Adipocyte (in vitro differentiated cells): Measurements from ENCODE around the gene SLC15A3.

ENCODE experiments used
- DNase-seq: peaks from one replicate; pipeline ENCODE4 v3.0.0-alpha.2; 2015; ENCODE audit warnings: low read depth
- H3K27me3 ChIP-seq: replicated peaks from 2 replicates; pipeline ENCODE4 v1.7.0; 2013; ENCODE audit warnings: mild to moderate bottlenecking, low read length, moderate library complexity; ENCODE audit not compliant: control insufficient read depth, insufficient read depth
- H3K36me3 ChIP-seq: 2 replicates; pipeline ENCODE4 v1.7.0; 2013; ENCODE audit warnings: low read length, mild to moderate bottlenecking, moderate library complexity; ENCODE audit not compliant: control insufficient read depth, insufficient read depth, severe bottlenecking
- H3K4me1 ChIP-seq: 2 replicates; pipeline ENCODE4 v1.7.0; 2013; ENCODE audit warnings: mild to moderate bottlenecking, low read length, moderate library complexity; ENCODE audit not compliant: control insufficient read depth, insufficient read depth
- H3K4me3 ChIP-seq: 2 replicates; pipeline ENCODE4 v1.7.0; 2013; ENCODE audit warnings: mild to moderate bottlenecking, low read length, moderate library complexity
- H3K9ac ChIP-seq: 2 replicates; pipeline ENCODE4 v1.7.0; 2013; ENCODE audit warnings: mild to moderate bottlenecking, low read length, moderate library complexity
- H3K9me3 ChIP-seq: 2 replicates; pipeline ENCODE4 v1.7.0; 2013; ENCODE audit warnings: mild to moderate bottlenecking, low read length, moderate library complexity; ENCODE audit not compliant: control insufficient read depth

The SLC15A3 gene

GRCh38 chr11:60944490-60945294, 7.3 kb downstream of the SLC15A3 start:
- no peak overlapping the region for H3K4me3 ChIP-seq
- peaks cover 6% of the 10 kb centered on the region for H3K36me3 ChIP-seq
- H3K27me3 ChIP-seq = no peaks in the 10 kb centered on the region
- no peaks in the 10 kb centered on the region for H3K4me1 ChIP-seq
- DNase-seq = no peak
- H3K9ac ChIP-seq = no peak overlapping the region
- H3K9me3 ChIP-seq = no peaks in the 10 kb centered on the region

- H3K4me1 ChIP-seq = no peaks in the 10 kb centered on the region
- peak; percentile 39 for DNase-seq
- no peak overlapping the region for H3K9ac ChIP-seq
- H3K27me3 ChIP-seq = no peaks in the 10 kb centered on the region
- peaks cover 6% of the 10 kb centered on the region for H3K36me3 ChIP-seq
- no peaks in the 10 kb centered on the region for H3K9me3 ChIP-seq
- H3K4me3 ChIP-seq = no peak overlapping the region
Measured at GRCh38 chr11:60942970-60943565, 8.9 kb downstream of the SLC15A3 start.

- H3K4me3 ChIP-seq = no peak overlapping the region
- DNase-seq = no peak
- H3K9me3 ChIP-seq = no peaks in the 10 kb centered on the region
- H3K9ac ChIP-seq = no peak overlapping the region
- peaks cover 6% of the 10 kb centered on the region for H3K36me3 ChIP-seq
- H3K27me3 ChIP-seq = no peaks in the 10 kb centered on the region
- no peaks in the 10 kb centered on the region for H3K4me1 ChIP-seq
Measured at GRCh38 chr11:60942219-60942618, 9.8 kb downstream of the SLC15A3 start.

GRCh38 chr11:60941371-60942119, 10.4 kb downstream of the SLC15A3 start:
- Histone ChIP-seq H3K9ac (no peak overlapping the region), H3K4me3 (no peak overlapping the region), H3K27me3 (no peaks in the 10 kb centered on the region), H3K36me3 (peaks cover 6% of the 10 kb centered on the region), H3K9me3 (no peaks in the 10 kb centered on the region), H3K4me1 (no peaks in the 10 kb centered on the region)
- no peak for DNase-seq

- no peaks in the 10 kb centered on the region for H3K4me1 ChIP-seq
- H3K4me3 ChIP-seq = no peak overlapping the region
- no peaks in the 10 kb centered on the region for H3K27me3 ChIP-seq
- peaks cover 6% of the 10 kb centered on the region for H3K36me3 ChIP-seq
- no peaks in the 10 kb centered on the region for H3K9me3 ChIP-seq
- peak; percentile 34 for DNase-seq
- no peak overlapping the region for H3K9ac ChIP-seq
Measured at GRCh38 chr11:60939855-60940254, 12.1 kb downstream of the SLC15A3 start.

- H3K4me1 ChIP-seq = no peaks in the 10 kb centered on the region
- no peaks in the 10 kb centered on the region for H3K9me3 ChIP-seq
- H3K9ac ChIP-seq = no peak overlapping the region
- no peak for DNase-seq
- no peaks in the 10 kb centered on the region for H3K27me3 ChIP-seq
- peaks cover 6% of the 10 kb centered on the region for H3K36me3 ChIP-seq
- H3K4me3 ChIP-seq = no peak overlapping the region
Measured at GRCh38 chr11:60939301-60939700, 12.7 kb downstream of the SLC15A3 start.

- no peak for DNase-seq
- Histone ChIP-seq H3K4me1 (no peaks in the 10 kb centered on the region), H3K27me3 (no peaks in the 10 kb centered on the region), H3K9me3 (no peaks in the 10 kb centered on the region), H3K9ac (no peak overlapping the region), H3K4me3 (no peak overlapping the region), H3K36me3 (peaks cover 6% of the 10 kb centered on the region)
Measured at GRCh38 chr11:60938500-60938899, 13.5 kb downstream of the SLC15A3 start.

GRCh38 chr11:60937811-60938210, 14.2 kb downstream of the SLC15A3 start:
- peaks cover 3% of the 10 kb centered on the region for H3K4me1 ChIP-seq
- no peak overlapping the region for H3K4me3 ChIP-seq
- peaks cover 6% of the 10 kb centered on the region for H3K36me3 ChIP-seq
- no peaks in the 10 kb centered on the region for H3K9me3 ChIP-seq
- no peak overlapping the region for H3K9ac ChIP-seq
- H3K27me3 ChIP-seq = no peaks in the 10 kb centered on the region
- DNase-seq = no peak

GRCh38 chr11:60937144-60937527, 14.8 kb downstream of the SLC15A3 start:
- no peak overlapping the region for H3K4me3 ChIP-seq
- no peaks in the 10 kb centered on the region for H3K9me3 ChIP-seq
- peaks cover 4% of the 10 kb centered on the region for H3K4me1 ChIP-seq
- H3K27me3 ChIP-seq = no peaks in the 10 kb centered on the region
- H3K9ac ChIP-seq = no peak overlapping the region
- peaks cover 6% of the 10 kb centered on the region for H3K36me3 ChIP-seq
- no peak for DNase-seq

GRCh38 chr11:60936467-60937143, 15.4 kb downstream of the SLC15A3 start:
- Histone ChIP-seq H3K27me3 (no peaks in the 10 kb centered on the region), H3K9me3 (no peaks in the 10 kb centered on the region), H3K36me3 (peaks cover 4% of the 10 kb centered on the region), H3K4me3 (no peak overlapping the region), H3K4me1 (peaks cover 4% of the 10 kb centered on the region), H3K9ac (no peak overlapping the region)
- no peak for DNase-seq
